HG03196 (cell line): ENCODE results near the gene NOL4L.
"Not testable (repeated sequence)": the region's sequence is repeated elsewhere in the genome, so short reads cannot be mapped to it uniquely, and the experiment has no call there.

Source experiments
- ATAC-seq: cut with Tn5 transposase; IDR thresholded peaks from one replicate; pipeline ENCODE4 v1.9.1; 2021; ENCODE audit not compliant: unreplicated experiment

The NOL4L gene

DNA sequence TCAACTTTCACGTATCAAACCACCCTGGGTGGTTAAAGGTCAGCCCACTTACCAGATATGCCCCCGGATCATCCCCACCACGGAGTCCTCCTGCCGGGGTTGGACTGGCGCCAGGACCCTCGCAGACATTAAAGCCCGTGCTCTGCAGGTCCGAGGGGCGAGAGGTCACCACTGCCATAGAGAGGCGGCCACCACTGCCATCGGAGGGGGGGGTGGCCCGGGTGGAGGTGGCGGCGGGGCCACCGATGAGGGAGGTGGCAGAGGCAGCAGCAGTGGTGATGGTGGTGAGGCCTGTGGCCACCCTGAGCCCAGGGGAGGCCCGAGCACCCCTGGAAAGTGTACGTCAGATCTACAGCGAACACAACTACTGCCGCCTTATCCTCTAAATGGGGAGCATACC lies 150.7 kb downstream of the NOL4L start:
- ATAC-seq: no peak

DNA sequence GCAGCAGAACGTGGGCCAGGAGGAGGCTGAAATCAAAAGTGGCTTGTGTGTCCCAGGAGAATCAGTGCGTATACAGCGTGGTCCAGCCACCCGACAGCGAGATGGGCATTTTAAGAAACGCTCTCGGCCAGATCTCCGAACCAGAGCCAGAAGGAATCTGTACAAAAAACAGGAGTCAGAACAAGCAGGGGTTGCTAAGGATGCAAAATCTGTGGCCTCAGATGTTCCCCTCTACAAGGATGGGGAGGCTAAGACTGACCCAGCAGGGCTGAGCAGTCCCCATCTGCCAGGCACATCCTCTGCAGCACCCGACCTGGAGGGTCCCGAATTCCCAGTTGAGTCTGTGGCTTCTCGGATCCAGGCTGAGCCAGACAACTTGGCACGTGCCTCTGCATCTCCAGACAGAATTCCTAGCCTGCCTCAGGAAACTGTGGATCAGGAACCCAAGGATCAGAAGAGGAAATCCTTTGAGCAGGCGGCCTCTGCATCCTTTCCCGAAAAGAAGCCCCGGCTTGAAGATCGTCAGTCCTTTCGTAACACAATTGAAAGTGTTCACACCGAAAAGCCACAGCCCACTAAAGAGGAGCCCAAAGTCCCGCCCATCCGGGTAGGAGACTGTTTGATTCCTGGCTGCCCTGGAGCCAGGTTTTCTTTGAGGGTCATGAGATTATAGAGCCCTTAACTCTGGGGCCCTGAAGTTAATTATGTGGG lies 151.7 kb downstream of the NOL4L start:
- no peak for ATAC-seq

DNA sequence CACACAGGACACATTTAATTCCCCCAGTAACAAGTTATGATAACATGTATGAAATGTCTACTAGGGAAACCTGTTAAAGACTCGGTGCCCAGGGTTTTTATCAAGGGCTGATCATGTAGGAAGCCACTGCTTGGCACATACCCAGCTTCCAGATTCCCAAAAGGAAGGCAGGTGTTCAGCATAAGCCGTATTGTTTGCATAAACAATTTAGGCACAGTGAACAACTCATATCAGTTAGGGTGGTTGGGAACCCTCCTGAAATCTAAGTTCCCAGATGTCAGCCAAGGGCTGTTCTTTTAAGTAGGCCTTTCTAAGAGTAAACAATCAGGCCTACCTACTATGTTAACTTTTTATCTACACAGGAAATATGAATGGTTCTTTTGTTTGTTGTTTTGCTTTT lies 152.9 kb downstream of the NOL4L start:
- no peak for ATAC-seq

DNA sequence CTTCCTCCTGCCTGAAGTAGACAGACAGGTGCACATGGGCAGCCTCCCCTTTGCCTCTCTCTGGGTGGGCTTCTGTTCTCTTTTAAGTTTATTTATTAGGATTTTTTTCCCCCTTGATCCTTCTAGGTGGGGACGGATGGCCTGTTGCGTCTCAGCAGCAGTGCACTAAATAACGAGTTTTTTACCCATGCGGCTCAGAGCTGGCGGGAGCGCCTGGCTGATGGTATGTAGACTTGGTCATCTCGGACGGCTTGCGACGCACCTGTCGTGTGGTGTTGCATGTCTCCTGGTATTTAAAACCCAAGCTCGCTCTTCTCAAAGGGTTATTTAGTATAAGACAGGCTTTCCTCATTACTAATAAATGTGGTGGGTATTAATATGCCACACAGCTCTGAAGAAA lies 153.7 kb downstream of the NOL4L start:
- no peak for ATAC-seq

DNA sequence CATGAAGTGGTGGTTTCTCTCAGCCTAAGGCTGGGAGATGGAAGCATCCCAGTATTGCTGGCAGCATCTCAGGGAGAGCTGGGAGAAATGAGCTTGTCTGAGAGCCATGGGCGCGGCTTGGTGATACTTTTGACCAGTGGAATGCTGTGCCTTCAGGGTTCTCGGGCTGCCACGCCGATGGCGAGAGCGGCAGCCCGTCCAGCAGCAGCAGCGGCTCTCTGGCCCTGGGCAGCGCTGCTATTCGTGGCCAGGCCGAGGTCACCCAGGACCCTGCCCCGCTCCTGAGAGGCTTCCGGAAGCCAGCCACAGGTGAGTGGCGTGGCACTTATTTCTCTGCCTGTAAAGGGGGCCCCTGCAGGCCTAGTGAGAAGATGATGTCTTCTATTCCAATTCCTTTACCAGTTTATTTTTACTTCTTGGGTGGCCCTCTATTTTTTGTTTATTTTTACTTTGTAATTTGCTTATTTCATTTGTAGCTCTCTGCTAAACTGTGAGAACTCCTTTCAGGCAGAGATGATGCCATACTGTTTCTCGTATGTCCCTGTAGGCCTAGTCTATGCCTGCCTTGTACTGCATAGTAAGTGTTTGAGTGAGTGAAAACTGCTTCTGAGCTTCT lies 155.3 kb downstream of the NOL4L start:
- ATAC-seq: no peak

DNA sequence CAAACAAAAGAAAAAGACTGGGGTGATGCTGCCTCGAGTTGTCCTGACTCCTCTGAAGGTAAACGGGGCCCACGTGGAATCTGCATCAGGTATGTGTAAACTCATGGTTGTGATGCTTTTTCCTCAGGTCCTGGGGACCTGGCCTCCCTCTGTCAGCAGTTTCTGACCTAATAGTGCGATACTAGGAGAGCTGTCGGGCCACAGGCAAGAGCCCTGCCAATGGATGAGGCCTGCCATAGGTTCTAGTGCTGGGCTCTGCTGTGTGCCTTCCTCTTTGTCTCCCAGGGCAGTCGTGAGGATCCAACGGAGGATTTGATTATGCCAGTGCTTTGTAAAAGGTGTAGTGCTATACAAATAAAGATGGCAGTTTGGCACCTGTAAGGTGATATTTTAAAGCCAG lies 155.8 kb downstream of the NOL4L start:
- no peak for ATAC-seq

DNA sequence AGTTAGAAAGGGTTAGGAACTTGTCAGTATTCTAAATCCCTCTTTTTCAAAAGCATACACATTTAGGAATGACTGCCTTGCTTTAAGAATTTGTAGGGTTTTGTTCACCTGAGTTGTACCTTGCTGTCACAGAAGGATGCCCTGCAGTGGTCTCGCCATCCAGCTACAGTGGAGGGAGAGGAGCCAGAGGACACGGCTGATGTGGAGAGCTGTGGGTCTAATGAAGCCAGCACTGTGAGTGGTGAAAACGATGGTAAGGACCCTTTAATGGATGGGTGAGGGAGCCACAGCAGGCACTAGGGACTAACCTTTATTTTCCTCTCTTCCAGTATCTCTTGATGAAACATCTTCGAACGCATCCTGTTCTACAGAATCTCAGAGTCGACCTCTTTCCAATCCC lies 157.1 kb downstream of the NOL4L start:
- ATAC-seq: no peak

DNA sequence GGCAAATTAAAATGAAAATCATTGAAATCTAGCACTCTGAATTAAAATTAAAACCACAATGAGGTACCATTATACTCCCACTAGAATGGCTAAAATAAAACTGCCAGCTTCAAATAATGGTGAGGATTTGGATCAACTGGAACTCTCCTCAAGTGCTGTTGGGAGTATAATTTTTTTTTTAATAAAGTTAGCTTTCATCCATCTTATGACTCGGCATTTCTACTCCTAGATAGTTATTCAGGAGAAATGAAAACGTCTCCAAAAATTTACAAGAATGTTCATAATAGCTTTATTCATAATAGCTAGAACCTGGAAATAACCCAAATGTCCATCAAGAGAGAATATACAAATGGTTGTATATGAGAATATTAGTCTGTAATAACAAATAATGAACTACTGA lies 163.8 kb downstream of the NOL4L start:
- ATAC-seq: no peak

DNA sequence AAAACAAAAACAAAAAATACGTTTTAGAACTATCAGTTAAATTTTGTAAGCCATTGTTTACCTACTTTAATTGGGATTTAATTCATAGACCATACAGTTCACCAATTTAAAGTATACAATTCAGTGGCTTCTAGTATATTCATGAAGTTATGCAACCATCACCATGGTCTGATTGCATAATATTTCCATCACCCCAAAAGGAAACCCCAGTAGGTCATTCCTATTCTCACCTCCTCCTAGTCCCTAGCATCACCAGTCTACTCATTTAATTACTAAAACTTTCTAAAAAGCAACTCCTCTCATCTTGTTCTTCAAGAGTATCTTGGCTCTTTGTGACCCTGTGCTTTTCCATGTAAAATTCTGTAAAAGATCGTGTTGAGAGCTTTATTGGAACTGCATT lies 166.8 kb downstream of the NOL4L start:
- no peak for ATAC-seq

DNA sequence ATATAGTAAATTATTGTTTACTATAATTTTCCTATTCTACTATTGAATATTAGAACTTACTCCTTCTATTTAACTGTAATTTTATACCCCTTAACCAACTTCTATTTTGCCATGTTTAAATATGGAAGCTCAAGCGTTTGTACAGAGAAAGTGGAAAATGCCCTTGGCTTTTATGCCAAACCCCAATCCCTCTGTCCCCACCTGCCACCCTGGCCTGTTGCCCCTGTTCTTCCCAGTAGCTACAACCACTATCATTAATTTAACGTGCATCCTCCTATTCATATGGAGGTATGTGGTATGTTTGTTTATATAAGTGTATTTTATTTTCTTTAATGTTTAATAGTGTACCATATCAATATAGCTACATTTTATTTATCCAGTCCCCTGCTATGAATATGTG lies 168.9 kb downstream of the NOL4L start:
- no peak for ATAC-seq

DNA sequence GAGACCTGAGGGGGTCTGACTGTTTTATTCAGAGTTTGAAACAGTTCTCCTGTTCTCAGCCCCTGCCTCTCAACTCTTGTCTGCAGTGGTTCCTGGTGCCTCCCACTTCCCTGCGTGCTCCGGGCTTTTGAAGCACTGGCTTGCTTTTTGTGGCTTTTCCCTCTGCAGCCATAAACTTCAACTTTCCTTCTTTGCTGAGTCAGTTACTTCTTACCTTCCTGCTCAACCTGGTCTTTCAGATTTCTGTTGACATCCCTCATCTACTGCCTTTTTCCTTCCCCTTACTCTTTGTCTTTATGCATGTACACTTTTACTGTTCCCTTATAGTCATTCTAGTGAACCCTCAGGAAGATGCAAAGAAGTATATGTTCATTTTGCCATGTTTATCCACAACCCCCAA lies 169.6 kb downstream of the NOL4L start:
- no peak for ATAC-seq

DNA sequence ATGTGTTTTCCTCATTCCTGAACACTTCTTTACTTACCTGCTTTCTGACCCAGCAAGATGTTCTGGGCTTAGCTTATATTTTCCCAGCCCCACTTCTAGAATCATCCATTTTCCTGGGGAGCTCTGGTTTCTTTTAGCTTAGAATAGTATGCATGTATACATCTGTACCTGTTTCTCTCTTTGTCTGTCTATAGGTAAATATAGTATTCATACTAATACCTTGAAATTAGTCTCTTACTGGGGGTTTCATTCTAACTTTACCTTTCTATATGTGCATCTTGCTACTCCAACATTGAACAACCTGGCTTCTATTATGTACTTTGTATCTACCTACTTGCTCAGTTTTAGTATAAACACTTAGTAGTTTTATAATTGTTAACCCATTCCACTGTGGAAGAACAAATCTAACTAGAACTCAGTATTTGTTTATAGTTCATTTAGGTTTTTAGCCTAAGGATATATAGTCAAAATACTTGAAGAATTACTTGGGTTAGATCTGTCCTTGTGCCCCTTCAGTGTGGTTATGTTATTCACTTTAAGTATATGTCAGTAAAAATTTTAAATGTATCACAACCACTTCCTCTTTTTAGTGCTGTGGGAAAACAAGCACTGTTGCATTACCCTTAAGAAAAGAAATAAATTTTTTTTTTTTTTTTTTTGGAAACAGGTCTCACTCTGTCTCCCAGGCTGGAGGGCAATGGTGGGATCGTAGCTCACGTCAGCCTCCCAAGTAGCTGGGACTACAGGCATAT lies 173.0 kb downstream of the NOL4L start:
- ATAC-seq: no peak

DNA sequence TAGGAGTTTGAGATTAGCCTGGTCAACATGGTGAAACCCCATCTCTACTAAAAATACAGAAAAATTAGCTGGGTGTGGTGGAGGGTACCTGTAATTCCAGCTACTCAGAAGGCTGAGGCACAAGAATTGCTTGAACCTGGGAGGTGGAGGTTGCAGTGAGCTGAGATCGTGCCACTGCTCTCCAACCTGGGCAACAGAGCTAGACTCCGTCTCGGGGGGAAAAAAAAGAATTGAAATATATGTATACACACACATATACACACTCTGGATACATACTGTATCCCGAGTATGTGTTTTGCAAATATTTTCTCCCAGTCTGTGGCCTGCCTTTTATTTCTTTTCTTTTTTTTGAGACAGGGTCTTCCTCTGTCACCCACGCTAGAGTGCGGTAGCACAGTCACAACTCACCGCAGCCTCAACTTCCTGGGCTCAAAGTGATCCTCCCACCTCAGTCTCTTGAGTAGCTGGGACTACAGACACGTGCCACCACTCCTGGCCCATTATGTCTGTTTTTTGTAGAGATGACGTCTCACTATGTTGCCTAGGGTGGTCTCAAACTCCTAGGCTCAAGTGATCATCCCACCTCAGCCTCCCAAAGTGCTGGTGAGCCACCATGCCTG lies 177.9 kb downstream of the NOL4L start:
- ATAC-seq: not testable (repeated sequence)

DNA sequence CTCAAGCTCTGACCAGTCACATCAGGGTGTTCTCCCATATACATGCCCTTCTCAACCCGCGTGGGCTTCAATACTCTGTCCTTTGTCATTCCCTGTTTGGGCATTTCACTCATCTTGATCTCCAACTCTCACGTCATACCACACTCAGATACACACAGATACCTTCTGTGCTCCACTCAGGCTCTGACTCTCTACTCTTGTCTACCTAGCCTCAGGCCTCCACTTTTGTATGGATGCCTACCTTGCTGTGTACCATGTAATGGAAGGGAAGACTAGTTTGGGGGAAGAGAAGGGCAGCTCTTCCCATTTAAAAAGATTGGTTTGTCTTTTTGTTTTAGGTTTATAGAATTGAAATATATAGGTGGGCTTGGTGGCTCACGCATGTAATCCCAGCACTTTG lies 178.4 kb downstream of the NOL4L start:
- ATAC-seq: no peak

DNA sequence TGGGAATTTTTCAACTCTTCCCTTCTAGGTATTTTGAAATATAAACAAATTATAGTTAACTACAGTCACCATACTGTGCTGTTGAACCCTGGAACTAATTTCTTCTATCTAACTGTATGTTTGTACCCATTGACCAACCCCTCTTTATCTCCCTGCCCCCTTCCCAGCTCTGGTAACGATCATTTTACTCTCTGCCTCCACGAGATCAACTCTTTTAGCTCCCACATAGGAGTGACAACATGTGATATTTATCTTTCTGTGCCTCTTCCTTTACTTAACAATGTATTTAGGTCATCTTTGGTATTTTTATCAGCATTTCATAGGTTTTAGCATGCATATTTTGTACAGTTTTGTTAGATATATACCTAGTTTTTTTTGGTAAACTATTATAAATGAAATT lies 181.1 kb downstream of the NOL4L start:
- no peak for ATAC-seq

DNA sequence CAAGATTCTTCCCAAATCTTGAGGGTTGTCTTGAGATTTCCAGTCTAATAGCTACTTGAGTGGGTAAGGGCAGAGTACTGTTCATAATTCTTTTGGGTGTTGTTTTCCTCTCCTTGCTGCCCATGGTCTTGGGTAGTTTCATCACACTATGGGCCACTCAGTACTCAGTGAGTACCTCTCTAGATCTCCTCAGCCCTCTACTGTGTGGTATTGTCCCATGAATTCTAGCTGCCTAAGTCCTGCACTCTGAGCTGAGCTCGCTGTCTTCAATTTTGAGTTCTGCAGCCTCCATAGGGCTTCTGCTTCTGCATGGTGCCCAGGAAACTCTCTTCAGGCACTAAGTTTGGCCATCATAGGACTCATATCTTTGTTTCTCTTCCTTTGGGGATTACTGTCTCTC lies 184.7 kb downstream of the NOL4L start:
- ATAC-seq: no peak

DNA sequence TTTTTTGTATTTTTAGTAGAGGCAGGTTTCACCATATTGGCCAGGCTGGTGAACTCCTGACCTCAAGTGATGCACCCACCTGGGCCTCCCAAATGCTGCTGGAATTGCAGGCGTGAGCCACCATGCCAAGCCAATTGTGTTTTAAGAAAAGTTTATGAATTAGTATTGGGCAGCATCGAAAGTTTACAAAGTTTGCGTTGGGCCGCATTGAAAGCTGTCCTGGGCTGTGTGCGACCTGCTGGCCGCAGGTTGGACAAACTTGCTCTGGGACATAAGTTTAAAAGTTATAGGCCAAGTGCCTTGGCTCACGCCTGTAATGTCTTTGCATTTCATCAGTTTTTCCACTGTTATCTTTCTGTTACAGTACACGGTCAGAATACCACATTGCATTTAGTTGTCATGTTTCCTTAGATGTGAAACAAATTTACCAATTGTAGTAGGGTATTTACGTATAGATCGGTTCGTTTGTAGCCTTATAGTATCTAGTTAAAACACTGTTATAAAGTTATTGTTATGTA lies 187.5 kb downstream of the NOL4L start:
- no peak for ATAC-seq

DNA sequence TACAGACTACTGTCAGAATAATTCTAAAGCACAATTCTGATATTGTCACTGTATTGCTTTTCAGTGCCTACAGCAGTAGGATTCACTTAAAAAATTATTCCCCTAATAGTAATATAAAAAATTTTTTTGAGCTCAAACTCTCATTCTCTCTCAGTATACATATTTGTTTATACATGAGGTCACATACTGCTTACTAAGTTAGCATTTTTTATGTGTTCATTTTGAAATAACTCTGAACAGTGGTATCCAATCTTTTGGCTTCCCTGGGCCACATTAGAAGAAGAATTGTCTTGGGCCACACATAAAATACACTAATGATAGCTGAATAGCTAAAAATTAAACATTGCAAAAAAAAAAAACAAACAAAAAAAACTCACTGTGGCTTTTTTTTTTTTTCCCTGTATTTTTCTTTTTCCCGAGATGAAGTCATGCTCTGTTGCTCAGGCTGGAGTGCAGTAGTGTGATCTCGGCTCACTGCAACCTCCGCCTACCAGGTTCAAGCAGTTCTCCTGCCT lies 188.4 kb downstream of the NOL4L start:
- no peak for ATAC-seq

DNA sequence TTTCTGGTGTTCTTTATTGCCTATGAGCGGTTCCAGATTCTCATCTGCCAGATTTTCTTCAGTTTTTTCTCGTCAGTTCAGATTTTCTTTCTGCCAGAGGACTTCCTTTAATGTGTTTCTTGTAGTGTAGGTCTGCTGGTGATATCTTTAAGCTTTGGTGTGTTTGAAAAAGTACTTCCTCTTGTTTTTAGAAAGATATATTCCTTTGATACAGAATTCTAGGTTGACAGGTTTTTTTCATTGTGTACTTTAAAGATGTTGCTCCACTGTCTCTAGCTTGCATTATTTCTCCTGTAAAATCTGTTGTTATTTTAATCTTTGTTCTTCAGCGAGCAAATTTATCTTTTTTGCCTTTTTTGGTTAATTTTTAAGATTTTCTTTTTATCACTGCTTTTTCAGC lies 190.1 kb downstream of the NOL4L start:
- no peak for ATAC-seq
